ENCODE measurements around the gene TXNDC8.
A peak's percentile ranks its signal among the peaks of the same experiment; 100 is the strongest.
"Not testable (repeated sequence)": the region's sequence is repeated elsewhere in the genome, so short reads cannot be mapped to it uniquely, and the experiment has no call there.

The TXNDC8 gene

DNA sequence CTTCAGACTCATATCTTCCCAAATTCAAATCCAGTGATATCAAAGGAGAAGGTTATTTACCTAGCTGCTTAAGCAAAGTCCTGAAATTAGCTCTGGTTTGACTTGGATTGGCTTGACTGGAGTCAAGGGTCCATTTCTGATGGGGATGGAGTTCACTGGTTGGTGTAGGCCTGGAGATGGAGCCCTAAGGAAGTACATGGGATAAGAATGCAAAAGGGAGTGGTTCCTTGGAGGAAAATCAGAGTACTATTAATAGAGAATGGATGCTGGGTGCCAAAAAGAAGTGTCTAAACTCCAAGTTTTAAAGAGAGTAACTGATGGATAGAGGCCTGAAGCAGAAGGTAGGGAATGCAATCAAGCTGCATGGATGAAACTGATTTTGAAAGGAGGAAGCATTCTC, 13.8 kb downstream of the TXNDC8 start:
- no peak for DNase-seq

DNA sequence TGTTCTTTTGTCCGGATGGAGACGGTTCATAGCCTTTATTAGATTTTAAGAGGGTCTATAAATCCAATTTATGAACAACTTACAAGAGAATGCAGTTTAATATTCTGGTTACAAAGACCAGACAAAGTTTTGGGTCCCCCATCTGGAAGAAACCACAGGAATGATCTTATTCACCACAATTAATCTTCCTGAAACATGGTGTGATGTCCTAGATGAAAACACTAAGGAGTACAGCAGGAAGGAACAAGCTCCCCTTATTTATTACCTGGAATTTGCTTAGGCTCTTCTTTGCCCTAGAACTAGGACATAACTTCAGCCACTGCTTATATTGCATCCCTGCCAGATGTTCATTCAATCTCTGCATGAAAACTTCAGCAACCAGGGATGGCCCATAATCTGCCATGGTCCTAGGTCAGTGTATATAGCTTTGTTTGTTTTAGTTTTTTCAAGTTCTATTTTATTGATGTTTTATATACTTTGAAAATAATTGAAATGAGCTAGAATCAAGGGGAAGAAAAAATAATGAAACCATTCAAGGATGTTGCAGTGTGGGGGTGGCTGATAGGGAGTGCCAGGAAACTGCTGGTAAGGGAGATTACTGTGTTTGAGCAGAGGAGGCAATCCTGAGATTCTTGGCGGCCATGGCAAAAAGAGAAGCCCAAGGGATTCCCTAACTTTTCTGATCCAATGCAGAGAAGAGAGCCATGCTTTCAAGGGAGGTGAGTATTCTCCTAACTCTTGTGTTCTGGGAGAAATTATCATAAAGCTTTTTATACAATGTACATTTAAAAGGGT, 16.8 kb downstream of the TXNDC8 start:
- DNase-seq: no peak

DNA sequence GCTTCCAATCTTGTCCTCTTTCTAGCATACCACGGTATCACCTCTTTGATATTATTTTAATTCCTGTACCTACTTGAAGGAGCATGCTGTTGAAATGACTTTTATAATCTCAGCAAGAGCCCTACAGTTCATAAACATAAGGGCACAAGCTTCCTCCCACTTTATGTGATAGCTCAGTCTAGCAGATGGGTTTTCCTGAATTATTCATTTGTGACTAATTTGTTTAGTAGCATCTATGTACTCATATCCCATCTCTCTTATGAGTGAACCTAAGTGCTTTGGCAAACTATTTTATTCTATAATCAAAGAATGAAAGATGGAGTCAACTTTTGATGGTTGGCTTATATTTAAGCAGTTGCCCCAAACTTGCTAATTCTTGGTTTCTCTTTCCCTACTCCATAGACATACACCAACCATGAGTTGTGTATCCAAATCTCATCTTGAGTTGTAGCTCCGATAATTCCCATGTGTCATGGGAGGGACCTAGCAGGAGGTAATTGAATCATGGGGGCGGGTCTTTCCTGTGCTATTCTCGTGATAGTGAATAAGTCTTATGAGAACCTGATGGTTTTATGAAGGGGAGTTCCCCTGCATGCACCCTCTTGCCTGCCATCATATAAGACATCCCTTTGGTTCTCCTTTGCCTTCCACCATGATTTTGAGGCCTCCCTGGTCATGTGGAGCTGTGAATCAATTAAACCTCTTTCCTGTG, 17.7 kb downstream of the TXNDC8 start:
- DNase-seq: peak in 1 of 2 experiments; percentile 5

DNA sequence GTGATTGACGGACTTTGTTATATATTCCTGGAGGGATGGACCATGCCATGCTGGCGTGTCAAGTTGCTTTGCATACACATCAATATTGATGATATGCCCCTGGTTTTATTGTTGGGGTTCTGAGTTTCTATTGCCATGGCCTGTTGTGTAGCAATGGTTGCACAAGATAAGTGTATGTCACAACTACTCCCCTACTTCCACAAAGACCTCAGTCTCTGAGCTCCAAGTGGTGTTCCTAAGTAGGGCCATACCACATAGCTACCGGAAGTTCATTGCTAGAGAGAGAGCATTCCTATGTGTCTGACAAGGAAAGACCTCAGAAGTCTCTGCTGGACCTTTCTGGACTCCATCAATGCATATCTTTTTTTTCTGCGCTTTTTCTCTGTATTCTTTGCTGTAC, 19.8 kb downstream of the TXNDC8 start:
- DNase-seq: no peak

DNA sequence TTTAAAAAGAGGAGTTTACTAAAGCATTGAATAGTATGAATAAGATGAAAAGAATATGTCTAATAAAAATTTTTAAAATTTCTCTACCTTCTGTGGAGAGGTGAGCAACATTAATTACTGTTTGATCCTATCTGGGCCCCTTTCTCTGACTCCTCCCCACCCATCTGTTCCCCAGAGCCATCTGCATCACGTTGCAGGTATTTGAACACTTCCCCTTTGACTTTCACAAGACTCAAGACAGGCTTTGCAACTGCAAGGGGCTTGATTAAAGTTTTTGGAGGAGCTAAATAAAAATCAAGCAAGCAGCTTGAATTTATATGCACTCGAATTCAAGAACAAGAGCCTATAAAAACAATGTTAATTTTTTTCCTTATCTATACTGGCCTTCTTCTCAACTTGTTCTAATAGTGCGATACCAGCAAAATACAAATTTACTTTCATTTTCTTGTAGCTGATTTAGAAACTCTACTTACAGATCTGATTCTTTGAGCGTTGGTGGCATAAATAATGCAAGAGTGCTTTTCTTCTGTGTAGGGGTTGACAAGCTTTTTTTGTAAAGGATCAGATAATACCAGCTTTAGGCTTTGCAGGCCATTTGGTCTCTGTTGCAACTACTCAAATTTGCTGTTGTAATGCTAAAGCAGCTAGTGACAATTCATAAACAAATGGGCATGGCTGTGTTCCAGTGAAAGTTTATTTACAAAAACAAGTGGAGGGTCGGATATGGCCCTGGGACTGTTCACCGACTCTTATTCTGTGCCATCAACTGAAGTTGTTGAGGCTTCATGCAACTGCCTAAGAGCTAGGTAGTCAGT, 21.2 kb downstream of the TXNDC8 start:
- peak; percentile 26 to 66 for DNase-seq

DNA sequence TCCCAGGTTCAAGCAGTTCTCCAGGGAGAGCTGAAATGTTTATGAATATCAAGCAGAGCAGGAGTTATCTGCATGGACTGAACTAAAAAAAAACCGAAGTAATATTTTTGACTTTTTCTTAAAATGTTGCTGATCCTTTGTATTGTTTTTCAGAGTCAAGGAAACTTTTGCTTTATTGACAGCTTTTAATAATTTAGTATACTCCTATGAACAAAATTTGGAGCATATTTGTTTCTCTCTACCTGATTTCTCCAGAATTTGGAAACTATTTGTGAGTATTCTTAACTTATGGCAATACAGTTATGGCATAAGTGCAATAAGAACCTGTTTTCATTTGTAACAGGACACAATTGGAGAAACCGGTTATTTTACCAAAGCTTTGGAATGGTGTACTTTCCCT, 25.7 kb downstream of the TXNDC8 start:
- DNase-seq: not testable (repeated sequence)

DNA sequence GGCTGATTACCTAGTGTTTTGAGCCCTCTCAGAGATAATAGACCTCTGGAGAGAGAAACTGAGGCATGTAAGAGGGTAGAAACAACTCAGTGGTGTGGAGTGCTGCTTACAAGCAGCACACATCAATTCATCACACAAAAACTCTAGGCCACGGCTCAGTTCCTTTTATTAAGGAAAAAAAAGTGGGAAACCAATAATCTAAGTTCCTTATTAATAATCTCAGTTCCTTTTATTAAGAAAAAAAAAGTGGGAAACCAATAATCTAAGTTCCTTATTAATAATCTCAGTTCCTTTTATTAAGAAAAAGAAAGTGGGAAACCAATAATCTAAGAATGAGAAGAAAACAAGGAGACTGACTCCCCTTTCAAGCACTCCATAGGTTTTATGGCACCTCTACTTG, 28.0 kb downstream of the TXNDC8 start:
- no peak for DNase-seq

DNA sequence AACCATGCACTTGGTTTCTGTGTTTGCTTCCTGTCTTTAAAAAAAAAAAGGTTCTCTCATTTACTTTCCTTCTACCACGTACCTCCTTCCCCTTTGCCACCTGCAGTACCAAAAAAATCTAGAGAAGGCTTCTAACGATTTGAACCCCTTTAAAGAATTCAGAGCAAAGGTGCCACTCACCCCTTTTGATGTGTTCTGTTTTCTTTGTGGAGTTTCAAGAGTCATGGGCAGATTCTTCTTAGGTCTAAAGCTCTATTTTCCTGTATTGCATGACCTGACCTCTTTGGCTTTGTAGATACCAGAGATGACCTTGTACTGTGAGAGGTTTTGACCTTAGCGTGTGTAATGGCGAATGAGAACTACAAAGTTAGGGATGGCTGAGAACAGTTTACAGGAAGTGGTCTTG, 29.0 kb downstream of the TXNDC8 start:
- DNase-seq: no peak

DNA sequence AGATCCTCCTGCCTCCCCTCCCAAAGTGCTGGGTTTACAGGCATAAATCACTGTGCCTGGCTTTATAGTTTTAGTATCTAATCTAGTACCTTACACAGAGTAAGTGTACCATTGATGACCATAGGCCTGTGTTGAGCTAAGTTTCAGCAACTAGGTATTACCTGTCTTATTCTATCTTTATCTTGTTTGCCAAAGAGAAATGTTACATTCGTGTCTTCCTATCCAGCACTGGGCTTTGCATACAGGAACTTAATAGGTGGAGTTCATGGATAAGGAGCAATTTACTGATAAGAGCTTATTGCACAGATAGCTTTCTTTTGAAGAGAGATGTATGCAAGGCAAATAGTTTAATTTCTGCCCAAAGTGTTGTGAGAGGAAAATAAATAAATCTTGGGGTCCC, 30.5 kb downstream of the TXNDC8 start:
- DNase-seq: no peak

DNA sequence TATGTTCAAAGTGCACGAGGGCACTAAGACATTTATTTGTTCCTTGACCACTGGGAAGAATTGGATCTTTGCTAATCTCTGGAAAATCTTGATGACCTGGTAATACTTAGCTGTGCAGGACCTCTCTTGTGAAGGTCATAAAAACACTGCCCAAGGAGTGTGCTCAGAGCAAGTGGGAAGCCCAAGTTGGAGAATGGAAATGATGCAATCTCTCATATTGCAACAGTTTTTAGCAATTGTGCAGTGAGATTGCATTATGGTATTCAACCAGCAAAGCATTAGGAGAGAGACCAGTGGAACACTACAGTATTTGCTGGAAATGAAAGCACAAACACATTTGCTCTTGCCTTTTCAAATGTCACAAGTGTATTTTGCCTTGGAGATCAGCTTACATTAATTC, 34.5 kb downstream of the TXNDC8 start:
- DNase-seq: no peak

DNA sequence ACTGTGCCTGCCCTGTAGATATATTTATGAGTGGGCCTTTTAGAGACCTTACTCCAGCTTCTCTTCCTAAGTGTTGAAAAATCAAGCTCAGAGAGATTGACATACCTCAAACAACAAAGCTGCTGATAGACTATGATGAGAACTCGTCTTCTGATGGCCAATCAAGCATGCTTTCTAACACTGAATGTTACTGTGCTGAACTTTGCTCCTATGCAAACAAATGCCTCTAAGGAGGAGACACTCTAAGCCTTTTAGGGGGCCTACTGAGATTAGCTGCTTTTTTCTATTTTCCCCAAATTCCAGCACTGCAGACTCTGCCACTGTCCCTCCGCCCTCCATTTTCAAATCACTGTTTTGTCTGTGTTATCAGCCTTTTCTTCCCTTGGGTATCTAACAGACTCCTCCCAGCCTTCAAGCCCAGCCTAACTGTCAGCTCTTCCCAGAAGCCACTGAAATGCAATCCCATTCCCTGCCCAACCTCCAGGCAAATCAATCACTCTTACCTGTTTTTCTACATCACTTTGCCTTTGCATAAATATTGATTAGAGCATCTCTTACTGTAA, 39.5 kb downstream of the TXNDC8 start:
- DNase-seq: no peak

DNA sequence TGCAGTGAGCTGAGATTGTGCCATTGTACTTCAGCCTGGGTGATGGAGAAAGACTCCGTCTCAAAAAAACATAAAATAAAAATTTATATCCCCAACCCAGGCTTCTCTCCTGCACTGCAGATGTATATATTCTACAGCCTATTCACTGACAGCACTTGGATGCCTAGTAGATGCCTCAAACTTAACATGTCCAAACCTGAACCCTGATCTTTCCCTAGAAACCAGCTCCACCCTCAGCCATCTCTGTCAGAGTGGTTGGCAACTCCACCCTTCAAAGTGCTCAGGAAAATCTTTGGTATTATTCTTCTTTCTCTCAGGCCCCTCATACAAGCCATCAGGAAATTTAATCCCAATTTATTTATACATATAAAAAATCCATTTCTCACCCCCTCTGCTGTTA, 44.4 kb downstream of the TXNDC8 start:
- no peak for DNase-seq

DNA sequence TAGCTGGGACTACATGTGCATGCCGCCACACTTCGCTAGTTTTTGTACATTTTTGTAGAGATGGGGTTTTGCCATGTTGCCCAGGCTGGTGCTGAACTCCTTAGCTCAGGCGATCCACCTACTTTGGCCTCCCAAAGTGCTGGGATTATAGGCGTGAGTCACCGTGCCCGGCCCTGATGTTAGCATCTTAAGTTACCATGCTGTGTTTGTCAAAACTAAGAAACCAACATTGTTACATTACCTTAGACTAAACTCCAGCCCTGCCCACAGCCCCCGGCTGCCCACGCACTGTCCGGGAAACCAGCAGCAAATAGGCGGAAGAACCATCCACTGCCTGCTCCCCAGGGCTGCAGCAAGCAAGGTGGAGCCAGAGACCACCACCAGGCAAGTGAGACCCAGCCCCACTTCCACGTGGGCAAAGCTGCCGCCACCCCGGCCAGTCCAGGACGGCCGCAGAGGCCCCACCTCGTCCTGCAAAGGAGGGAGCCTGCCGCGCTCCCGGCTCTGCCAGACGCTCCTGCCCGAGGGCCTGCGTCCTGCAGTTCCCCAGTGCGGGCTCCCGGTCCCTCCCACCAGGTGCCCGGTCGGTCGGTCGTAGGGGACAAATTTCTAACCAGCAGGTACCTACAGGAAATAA, 45.6 kb downstream of the TXNDC8 start:
- no peak for DNase-seq

DNA sequence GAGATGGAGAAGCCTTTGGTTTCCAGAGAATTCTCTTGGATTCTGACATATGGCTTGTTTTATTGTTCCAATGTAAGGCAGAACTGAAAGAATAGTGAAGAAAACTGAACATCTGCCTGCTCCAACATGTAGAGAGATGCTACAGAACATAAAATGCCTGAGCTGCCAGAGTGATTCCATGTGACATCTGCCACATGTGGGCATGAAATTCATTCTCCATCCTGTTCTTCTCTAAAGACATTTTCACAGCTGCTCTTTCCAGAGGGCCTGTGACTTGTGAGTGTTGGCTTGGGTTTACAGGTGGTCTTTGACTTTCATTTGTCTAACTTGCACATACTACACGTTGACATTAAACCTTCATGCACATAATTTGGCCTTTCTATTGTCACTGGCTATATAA, 47.7 kb downstream of the TXNDC8 start:
- no peak for DNase-seq

DNA sequence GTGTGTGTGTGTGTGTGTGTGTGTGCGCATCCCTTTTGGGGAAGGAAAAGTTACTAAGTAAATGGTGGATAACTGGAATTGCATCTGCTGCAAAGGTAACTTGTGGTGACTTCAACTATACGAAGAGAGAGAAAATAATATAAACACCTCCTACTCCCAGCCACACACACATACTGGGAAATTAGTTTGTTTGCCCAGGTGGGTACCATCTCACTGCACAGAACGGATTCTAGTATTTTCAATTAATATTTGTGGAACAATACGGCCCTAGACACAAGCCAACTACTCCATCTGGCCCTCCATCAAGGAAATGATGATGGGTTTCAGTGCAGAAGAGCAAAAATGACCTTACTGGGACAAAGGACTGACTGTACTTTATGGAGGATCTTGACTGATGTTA, 49.2 kb downstream of the TXNDC8 start:
- no peak for DNase-seq

DNA sequence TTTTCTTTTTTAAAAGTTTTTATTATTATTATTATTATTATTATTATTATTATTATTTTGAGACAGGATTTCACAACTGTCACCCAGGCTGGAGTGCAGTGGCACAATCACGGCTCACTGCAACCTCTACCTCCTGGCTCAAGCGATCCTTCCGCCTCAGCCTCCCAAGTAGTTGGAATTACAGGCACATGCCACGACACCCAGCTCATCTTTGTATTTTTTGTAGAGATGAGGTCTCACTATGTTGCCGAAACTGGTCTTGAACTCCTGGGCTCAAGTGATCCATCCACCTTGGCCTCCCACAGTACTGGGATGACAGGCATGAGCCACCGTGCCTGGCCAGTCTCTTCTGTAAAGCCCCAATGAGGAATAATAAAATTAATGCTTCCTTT, 50.4 kb downstream of the TXNDC8 start:
- no peak for DNase-seq

DNA sequence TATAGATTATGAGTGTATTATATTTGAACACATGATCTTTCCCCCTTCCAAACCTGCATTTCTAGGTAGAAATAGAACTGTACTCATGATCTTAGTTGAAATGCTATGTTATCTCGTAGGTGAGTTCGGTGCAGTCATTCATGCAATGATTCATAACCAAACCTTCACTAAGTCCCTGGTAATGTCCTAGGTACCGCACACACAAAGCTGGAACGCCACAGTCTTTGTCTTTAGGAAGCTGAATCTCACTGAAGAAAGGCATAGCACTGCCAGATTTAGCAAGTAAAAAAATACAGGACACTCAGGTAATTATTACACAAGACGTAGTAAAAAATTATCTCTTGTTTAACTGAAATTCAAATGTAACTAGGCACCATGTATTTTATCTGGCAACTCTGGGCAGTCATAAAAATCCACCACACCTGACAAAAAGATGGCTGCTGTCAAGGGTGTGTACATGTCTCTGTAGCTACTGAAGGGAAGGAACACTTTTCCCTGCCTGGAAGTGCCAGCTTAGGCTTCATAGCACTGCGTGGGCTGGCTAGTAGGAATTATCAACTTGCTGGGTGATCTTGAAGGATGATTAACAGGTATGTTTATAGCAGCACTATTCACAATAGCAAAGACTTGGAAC, 53.3 kb downstream of the TXNDC8 start:
- DNase-seq: no peak

DNA sequence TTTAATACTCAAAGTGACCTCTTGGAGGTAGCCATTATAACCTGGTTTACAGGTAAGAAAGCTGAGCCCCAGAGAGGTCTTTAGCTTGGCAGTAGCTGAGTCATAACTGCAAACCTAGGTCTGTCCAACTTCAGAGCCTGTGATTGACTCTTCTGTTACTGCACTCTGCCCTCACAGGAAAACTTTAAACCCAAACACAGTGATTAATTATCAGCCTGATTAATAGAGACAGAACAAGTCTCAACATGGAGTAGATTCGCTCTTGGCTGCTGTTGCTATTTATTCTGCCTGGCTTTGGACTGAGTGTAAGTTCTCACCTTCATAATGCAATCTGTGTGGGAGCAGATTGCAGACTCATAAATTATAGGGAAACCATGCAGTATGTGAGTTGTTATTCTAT, 53.9 kb downstream of the TXNDC8 start:
- DNase-seq: no peak

DNA sequence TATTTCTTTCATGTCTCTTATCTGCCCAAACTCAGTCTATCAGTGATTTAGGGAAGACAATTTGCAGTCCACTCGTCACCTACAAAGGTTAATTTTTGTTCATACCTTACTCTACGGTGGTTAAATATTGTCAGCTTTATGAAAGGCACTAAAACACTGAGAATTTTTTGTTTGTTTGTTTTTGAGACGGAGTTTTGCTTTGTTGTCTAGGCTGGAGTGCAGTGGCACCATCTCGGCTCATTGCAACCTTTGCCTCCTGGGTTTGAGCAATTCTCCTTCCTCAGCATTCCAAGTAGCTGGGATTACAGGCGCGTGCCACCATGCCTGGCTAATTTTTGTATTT, 55.0 kb downstream of the TXNDC8 start:
- DNase-seq: no peak

DNA sequence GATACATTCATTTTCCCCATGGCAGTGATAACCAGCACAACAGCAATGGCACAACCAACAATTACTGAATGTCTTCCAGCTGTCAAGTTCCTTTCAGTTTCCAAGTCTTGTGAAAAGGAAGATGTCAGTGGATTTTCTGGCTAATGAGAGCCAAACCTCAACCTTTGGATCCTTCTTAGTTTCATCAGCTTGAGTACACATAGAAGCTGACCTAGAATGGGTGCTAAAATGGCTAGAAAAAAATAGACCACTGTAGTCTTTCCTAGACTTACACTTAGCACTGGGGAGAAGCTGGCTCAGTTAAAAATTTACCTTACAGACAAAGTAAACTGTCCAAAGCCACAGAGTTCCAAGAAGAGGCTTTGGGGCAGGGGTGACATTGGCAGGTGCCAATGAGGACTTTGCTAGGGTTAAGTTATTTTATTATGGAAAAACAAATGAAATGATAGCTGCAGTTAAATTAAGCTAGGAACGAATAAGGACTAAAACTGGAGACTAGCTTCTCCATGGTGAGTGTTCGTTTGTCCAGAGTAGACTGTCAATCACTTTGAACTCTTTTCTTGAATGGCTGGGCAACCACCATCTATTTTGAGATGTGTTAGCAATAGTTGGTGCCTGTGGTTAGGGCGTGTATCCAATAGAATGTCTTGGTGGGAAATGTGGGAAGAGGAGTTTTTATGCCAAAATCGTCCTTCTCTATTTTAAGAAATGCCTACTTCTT, 55.5 kb downstream of the TXNDC8 start:
- DNase-seq: no peak

DNA sequence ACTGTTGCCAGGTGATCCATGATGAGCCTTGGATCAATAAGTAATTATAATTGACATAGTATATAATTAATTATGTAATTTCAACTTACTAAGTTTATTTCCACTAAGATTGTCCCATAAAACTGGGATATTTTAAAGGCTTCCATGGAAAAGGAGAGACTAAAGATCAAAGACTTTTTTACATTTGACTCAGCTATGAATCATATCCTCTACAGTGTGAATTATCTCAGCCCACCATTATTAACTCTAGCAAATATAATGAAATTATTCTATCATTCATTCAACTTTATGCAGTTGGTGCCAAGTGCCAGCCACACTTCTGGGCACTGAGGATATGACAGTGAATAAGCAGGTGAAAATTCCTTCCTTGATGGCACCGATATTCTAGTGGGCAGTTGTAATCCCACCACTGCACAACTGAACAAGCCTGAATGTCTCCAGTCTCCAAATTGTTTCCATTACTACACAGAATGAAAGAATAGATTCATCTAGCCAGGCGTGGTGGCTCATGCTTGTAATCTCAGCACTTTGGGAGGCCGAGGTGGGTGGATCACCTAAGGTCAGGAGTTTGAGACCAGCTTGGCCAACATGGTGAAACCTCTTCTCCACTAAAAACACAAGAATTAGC, 59.5 kb downstream of the TXNDC8 start:
- no peak for DNase-seq
